ENCODE measurements around the gene KRT79.
"Not testable (repeated sequence)": the region's sequence is repeated elsewhere in the genome, so short reads cannot be mapped to it uniquely, and the experiment has no call there.

Gene KRT79

DNA sequence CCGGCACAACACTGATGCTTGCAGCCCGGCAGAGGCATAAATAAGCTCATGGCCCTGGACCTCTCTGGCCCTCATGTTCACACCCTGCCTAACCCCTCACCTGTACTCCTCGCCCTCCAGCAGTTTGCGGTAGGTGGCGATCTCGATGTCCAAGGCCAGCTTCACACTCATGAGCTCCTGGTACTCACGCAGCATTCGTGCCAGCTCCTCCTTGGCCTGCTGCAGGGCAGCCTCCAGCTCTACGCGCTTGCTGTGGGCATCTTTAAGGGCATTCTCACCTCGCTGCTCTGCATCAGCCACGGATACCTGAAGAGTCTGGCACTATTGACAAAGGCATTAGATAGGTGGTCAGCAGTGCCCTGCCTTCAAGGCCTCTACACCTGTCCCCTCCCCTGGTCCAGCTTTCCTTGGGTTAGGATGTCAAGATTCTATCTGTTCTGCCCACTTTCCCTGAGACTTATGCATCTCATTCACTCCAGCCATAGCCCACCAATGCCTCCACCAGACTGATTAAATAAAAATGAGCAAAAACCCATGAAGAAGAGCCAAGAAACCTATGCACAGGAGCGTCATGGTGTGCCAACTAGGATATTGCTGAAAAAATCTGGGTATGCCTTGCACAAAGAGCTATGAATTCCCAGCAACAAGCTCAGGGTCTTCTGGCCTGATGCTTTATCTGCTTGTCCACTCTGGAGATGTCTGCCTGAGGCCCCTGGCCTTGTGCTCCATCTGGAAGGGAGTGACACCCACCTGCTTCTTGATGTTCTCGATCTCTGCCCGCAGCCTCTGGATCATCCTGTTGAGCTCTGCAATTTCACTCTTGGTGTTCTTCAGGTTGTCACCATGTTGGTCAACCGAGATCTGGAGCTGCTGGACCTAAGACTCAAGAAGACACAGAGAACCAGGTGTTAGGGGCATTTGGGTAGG lies 26.3 kb downstream of the KRT79 start:
- DNase-seq: no peak

DNA sequence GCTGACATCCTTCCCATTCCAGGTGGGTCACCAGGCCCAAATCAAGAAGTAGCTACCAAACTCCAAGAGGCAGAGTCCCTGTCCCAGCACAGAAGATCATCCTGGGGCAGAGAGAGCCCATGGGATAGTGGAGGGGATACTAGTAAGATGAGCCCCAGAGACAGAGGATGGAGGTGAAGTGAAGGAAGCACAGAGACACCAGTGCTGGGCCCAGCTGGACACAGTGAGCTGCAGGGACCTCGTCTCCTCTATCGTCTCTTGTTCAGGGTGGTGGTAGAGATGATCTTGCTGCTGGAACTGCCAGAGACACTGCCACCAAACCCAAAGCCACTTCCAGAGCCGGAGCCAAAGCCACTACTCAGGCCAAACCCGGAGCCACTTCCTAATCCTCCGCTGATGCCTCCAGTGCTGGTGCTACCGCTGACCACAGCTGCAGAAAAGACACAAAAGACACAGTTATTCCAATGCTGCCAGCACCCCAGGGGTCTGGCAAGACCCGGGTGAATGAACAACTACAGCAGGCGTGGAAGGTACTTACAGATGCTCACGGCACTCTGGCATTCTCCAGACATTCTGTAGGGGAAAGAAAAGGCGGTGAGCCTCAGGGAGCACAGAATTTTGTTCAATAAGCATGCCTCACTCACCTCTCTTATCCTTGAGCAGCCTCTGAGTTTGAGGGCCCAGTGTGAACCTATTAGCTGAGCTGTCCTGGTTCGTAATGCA lies 27.1 kb downstream of the KRT79 start:
- DNase-seq: no peak

DNA sequence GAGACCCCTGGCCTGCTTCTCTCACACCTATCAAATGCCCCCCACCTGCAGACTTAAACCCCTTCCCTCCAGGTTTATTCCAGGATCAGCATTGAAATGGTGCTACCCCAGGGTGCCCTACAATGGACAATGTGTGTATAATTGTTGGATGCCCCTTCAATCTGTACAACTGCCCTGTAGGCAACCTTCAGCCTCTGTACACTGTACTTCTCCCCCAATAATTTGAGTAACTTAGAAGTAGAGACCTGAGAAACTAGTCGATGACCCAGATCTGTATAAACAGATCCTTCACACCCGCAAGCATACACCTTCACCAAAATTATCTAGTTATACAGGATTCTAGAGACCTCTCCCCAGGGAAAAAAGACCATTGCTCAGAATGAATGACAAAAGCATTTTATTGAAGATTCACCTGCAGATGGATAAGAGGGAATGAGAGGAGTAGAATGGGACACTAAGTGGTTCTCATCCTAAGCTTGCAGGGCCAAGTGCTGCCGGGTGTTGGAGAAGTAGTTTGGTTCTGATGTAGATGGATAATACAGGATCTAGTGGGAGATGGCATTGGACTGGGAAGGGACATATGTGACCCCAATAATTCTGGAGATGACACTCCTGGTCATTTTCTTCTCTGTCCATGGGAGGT lies 27.8 kb downstream of the KRT79 start:
- no peak for DNase-seq

DNA sequence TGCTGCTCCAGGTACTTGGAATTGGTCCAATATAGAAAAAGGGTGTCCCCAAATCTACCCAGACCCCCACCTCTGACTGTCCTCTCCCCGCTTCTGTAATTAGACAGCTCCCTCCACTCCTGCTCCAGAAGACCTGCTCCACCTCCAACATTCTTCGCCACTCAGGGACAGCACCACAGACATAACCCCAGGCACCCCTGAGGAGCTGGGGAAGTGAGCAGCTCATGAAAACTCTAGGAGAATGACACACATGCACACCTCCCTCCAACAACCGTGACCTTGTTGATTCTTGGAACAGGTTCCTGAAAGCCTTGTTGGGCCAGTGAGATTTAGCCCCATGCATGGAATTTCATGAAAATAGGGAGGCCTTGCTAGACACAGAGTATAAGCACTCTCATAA lies 28.4 kb downstream of the KRT79 start:
- no peak for DNase-seq

DNA sequence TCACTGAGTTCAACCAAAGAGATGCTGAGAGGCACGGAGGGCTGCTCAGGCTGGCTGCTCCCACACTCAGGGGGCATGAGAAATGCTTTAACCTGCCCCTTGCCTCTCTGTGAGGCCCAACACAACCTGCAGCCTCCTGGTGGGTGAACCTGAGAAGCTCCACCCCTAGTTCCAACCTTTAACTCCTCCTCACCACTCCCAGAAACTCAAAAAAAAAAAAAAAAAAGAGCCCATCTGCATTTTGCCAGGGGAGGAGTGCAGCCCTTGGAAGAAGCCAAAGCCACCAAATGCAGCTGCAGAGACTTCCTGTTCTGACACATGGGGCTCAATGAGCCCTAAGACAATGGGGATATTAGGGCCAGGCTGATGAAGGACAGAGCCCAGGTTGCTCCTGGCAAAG lies 29.1 kb downstream of the KRT79 start:
- DNase-seq: no peak

DNA sequence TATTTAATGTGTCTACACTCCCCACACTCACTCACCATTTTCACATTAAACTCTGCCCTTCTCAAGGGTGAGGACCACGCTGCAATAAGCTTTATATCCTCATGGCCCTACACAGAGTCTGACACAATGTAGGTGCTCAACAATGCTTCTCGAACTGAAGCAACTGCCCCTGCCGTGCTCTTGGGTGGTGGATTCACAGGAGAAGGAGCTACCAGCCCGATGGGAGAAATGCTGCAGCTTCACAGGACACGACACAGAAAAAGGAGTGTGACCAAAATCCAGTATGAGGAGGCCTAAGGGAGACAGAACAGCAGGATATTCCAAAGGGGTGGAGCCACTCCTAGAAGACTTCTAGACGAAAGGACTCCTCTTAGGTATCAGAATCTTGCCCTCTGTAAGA lies 31.7 kb downstream of the KRT79 start:
- no peak for DNase-seq

DNA sequence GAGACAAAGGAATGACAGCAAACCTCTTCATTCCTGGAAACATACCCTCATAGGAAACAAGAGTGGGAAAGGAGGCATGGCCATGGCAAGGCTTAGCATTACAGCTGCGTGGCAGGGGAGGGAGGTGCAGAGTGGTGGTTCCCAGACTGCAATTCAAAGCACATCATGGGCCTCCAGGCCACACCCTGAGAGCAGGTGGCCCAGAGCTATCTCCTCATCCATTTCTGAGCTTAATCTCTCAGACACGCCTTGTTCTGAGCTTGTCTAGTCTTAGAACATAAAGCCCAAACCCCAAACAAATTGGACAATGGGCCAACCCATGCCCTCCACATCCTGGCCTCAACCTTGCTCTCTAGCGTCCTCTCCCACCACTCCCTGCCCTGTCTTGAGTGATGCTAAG lies 32.3 kb downstream of the KRT79 start:
- DNase-seq: no peak

DNA sequence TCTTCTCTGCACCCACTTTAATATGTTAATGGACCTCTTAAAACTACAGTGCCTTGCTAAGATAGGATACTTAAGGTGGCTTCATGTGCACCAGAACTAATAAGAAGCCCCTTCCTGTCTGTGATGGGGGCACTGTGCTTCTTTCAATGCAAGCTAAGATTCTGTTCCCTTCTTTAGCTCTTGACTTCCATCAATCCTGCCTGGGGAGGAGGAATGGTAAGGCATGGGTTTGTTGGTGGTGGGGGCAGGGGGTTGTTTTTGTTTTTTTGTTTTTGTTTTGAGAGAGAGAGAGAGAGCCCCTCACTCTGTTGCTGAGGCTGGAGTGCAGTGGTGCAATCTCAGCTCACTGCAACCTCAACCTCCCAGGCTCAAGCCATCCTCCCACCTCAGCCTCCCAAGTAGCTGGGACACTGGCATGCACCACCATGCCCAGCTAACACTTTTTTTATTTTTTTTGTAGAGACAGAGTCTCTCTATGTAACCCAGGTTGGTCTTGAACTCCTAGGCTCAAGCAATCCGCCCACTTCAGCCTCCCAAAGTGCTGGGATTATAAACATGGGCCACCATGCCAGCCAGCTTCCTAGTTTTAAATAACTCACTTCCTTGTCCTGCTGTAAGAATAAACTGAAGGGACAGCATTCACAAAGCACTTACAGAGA lies 33.7 kb downstream of the KRT79 start:
- no peak for DNase-seq

DNA sequence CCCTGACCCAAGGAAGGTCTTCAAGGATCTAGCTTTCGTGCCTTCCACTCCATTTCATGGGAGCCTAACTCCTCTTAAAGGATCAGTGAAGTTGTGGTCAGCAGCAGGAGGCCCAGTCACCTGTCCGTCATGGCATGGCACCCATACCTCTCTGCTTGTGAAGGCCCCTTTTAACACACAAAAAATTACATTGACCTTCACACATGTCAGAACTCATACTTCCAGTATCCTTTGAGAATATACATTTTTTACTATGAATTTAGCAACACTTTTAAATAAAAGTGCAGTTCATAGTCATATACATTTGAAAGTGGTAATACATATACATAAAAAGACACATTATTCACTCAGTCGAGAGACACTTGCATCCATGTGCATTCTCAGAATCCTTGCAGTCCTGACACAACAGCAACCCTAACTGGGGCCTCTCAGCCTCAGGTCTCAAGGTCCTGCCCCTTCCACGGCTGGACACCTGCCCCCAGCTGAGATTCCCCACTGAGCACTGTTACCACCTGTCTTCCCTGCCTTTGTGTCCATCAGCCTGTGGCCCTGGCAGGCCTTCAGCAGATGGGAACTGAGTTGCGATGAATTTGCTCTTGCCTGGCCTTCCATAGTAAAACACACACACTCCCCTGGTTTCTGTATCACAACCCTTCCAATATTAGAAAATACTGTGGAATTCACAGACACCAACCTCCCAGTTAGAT lies 34.5 kb downstream of the KRT79 start:
- DNase-seq: no peak

DNA sequence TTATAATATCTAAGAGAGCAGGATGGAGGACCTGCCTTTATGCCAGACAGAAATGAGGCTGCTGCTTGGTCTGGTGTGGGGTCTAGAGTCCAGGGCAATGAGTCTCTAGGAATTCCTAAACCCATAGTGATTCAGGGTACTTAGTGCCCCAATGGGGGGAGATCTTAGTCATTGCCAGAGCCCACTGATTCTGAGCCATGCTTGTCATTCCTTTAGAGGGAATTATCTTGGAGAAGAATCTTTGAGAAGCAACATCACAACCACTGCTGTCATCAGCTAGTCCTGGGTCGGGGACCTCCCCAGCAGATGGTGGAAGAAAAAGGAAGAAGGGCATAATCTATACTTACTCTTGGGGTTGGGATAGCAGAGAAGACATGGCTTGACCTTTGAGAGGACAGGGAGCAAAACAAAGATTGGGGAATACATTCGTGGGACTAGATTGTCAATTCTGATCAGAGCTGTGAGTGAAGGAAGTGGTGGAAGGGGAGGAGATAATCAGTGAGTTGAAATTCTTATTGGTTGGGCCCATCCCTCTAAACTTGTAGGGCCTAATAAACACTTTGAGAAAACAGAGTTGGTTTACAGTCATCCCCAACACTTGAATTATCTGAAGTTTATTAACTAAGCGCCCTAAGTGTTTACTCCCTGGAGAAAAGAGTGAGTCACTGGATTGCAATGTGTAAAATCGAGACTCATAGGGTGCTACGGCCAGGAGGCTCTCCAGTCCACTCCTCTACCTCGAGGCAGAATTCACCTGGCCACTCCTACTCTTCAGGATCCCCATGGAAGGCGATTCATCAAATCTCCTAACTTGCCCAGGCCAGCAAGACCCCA lies 35.2 kb downstream of the KRT79 start:
- DNase-seq: no peak

DNA sequence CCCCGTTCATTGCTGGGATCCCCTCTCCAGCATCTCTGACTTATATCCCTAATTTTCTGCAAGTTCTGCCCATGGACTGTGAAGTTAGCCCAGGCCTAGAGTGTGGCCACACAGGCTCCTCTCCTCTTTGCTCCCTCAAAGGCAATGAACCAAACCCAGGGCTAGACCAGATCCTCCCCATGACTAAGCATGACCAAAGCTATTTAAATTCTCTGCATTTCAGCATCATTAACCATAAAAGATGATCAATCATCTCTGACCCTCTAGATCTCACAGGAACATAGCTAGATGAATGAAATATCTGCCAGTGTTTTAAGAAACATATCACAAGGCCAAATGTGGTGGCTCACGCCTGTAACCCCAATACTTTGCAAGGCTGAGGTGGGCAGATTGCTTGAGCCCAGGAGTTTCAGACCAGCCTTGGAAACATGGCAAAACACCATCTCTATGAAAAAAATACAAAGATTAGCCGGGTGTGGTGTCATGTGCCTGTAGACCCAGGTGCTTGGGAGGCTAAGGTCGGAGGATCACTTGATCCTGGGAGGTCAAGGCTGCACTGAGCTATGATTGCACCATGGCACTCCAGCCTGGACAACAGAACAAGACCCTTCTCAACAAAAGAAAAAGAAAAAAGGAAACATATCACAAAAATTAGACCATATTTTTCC lies 36.0 kb downstream of the KRT79 start:
- DNase-seq: no peak

DNA sequence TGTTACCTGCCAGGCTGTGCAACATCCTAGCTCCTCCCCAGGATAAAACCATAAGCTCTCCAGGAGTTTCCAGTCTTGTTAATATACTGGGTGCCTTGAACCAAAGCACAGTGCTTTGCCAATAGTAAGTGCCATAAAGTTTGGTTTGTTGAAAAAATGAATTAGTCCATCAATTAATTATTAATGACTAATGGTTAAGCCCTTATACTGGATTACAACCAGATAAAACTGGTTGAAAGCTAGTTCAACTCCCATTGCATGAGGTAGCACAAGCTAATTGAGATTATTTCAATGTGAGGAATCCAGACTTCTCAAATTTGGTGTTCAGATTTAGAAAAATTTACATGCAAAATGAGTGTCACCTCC lies 36.6 kb downstream of the KRT79 start:
- no peak for DNase-seq

DNA sequence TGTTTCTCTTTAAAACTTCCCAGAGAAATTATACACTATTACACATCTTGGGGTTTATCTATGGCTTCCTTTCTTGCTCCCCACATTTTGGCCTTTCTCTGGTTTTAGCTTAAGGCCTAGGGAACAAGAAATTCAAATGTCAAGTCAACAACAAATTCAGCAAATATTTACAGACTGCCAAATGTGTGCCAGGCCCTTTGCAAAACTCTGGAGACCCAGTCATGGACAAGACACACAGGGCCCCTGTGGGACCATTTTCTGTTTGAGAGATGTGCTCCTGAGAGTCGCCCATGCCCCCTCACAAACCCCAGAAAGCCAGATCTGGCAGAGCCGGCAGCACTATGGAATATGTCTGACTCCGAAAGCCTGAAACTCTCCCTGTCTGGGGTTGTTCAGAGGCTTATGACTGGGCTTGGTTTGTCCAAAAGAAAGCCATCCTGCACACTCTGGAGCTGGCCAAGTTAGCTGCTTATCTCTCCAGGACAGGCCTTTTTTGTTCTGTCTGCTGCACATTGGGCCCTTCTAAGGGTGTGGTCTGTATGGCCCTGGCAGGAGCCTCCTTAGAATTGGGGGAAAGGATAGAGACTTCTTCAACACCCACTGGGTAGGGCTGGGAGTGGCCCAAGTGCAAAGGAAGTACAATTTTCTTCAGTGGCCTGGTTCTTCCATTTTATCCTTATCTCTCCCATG lies 37.1 kb downstream of the KRT79 start:
- no peak for DNase-seq

DNA sequence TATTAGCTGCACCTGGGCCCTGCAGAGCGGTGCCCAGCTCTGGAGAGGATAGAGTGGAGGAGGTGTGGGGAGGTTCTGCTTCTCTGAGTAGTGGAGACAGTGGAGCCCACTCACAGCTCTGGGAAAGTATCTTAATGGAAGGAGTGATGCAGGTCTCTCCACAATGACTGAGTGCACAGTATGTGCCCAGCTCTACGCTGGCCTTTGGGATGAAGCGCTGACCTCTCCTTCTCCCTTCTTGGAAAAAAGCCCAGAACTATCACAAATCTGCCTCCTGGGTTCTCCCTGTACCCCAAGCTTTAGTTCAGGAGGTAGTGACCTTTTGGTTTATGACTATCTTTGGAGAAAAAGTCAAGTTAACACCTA lies 37.7 kb downstream of the KRT79 start:
- DNase-seq: no peak

DNA sequence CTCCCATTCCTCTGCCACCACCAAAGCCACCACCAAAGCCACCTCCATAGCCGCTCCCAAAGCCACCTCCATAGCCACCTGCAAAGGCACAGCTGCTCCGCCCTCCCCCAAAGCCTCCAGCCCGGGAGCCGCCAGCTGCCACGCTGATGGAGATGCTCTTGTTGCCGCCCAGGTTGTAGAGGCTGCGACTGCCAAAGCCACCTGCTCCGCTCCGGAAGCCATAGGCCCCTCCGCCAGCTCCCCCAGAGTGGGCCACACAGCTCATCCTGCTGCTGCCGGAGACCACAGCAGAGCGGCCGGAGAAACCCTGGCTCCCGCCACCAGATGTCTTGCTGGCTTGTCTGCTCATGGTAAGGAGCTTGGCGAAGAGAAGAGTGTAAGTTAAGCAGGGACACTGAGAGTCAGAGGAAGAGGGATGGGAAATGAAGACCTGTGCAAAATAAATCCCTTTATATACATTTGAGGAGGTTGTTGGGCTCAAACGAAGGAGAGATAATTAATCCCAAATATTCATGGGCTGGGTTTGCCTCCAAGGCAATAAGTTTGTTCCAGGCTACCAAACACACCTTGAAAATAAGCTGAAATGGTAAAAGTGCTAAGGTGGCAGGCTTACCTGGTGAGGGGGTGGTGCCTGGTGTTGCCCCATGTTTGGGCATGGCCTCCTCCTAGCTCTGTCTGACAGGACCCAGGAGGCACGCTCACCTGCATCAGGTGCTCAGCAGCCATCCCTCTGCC lies 38.2 kb downstream of the KRT79 start, which contains the start of gene KRT3:
Gene KRT3 (minus strand): TSS at position 424 of the 735 bp plus-strand sequence. CDS start 75 bp downstream, at position 349.
- DNase-seq: no peak

DNA sequence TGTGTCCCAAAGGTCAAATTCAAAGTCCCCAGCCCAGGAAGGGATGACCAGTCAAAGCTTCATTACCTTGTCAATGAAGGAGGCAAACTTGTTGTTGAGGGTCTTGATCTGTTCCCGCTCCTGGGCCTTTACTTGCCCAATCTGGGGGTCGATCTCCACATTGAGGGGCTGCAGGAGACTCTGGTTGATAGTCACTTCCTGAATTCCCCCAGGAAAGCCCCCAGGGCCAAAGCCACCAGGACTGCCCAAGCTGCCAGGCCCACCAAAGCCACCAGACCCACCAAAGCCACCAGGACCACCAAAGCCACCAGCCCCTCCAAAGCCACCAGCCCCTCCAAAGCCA lies 38.8 kb downstream of the KRT79 start:
- DNase-seq: not testable (repeated sequence)

DNA sequence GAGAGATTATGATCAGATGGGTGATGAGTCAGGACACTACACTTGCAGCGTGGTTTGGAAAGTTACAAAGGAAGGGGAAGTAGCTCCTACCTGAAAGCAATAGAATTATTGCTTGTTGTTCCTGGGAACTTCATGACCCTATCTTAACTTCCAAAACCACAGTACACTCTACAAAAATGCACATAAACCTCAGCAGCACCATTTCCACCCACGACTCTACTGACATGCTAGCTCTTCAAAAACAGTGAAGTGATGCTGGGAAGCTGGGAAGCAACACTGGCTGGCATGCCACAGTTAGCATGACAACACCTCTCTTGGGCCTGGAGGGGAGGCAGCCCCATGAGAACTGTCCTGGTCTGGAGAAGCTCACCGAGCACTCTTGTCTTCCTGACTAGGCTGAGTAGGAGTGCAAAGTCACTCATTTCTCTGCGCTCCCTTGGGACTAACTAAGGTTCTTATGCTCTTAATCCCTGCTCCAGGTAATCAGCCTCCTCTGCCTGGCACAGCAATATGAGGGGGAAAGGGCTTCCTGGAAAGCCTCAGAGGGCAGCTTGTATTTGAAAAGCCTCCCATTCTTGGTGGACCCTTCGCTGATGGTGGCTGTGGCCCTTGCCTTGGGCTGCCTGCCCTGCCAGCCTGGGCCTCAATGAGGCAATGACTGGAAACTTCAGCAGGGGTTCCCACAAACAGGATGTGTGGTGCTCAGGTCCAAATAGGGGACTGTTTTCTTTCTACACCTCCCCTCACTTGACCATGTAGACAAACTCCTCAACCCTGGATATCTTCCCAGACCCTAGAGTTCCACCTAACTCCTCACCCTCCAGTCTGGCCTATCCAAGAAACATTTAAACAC lies 39.4 kb downstream of the KRT79 start:
- no peak for DNase-seq
